Endodermal cell (in vitro differentiated cells): ENCODE measurements around the gene MTERF2. TPM values are rescaled to one million over a fixed set of nuclear protein-coding genes. Genes with fewer than 3 reads are reported as not detected.

Source experiments
- DNase-seq: peaks from one replicate; pipeline ENCODE4 v3.0.0-alpha.2; 2017
- H3K27ac ChIP-seq: 2 replicates; pipeline ENCODE4 v1.5.1; 2013; ENCODE audit warnings: mild to moderate bottlenecking, low read depth, low read length, moderate library complexity
- H3K27me3 ChIP-seq: 2 replicates; pipeline ENCODE4 v1.6.1; 2013; ENCODE audit warnings: mild to moderate bottlenecking, low read length, moderate library complexity; ENCODE audit not compliant: insufficient read depth, control insufficient read depth, poor library complexity, severe bottlenecking
- H3K36me3 ChIP-seq: 2 replicates; pipeline ENCODE4 v1.7.0; 2013; ENCODE audit warnings: mild to moderate bottlenecking, low read length, moderate library complexity; ENCODE audit not compliant: control insufficient read depth, insufficient read depth
- H3K4me1 ChIP-seq: one replicate; pipeline ENCODE4 v1.7.0; 2013; ENCODE audit warnings: low read length; ENCODE audit not compliant: control insufficient read depth, insufficient read depth
- H3K4me3 ChIP-seq: 2 replicates; pipeline ENCODE4 v1.5.1; 2013; ENCODE audit warnings: mild to moderate bottlenecking, low read length, moderate library complexity
- H3K9ac ChIP-seq: 2 replicates; pipeline ENCODE4 v1.6.1; 2013; ENCODE audit warnings: mild to moderate bottlenecking, low read length, moderate library complexity; ENCODE audit not compliant: poor library complexity, severe bottlenecking; ENCODE audit errors: extremely low read depth
- H3K9me3 ChIP-seq: 2 replicates; pipeline ENCODE4 v1.6.1; 2013; ENCODE audit warnings: mild to moderate bottlenecking, low read length, moderate library complexity; ENCODE audit not compliant: control insufficient read depth
- H3K27ac Mint-ChIP-seq: 2 replicates; pipeline ENCODE4 v1.8.0; 2020; ENCODE audit warnings: mixed read lengths
- H3K27me3 Mint-ChIP-seq: 2 replicates; pipeline ENCODE4 v1.8.0; 2021; ENCODE audit warnings: mild to moderate bottlenecking, mixed read lengths; ENCODE audit not compliant: insufficient read depth
- H3K36me3 Mint-ChIP-seq: 2 replicates; pipeline ENCODE4 v1.8.0; 2020; ENCODE audit warnings: low read depth, mixed read lengths
- H3K4me1 Mint-ChIP-seq: 2 replicates; pipeline ENCODE4 v1.8.0; 2020; ENCODE audit warnings: mixed read lengths
- H3K4me3 Mint-ChIP-seq: 2 replicates; pipeline ENCODE4 v1.8.0; 2020; ENCODE audit warnings: mild to moderate bottlenecking, moderate library complexity, mixed read lengths
- H3K9me3 Mint-ChIP-seq: 2 replicates; pipeline ENCODE4 v1.8.0; 2020; ENCODE audit warnings: mild to moderate bottlenecking, mixed read lengths
- CTCF ChIP-seq: fragments of 200-600 bp; sonication (generic); conservative IDR thresholded peaks from 2 replicates; pipeline ENCODE4 v1.5.0; 2021; ENCODE audit warnings: antibody characterized with exemption, mild to moderate bottlenecking
- WGBS, 2 experiments: methylation state at CpG; one replicate each; pipeline versions ENCODE4 v1.1.5 to v1.1.7; 2013; ENCODE audit warnings: missing lambda C conversion rate in 2 of 2, mixed read lengths in 1 of 2; ENCODE audit not compliant: insufficient coverage in 1 of 2, insufficient read length in 1 of 2; 5-methylcytosine and 5-hydroxymethylcytosine counted together
- total RNA-seq, 2 donors: library from RNA; stranded (reverse); fragmentation: NEBNext Ultra II Directional in 1 of 2; extraction: Animal tissue kit (Norgen Biotek cat#: 25700) in 1 of 2; gene quantifications; 2 replicates in 1 of 2; 3 replicates in 1 of 2; pipeline ENCODE4 v1.2.1, GENCODE V29; 2021

The MTERF2 gene
- total RNA-seq, 2 donors from 2014 or later: 12.0 to 12.5 TPM

- Mint-ChIP-seq H3K4me3 (peak overlapping the region; percentile 84), H3K4me1 (peaks cover 25% of the 10 kb centered on the region), H3K27ac (no peak overlapping the region), H3K27me3 (no peaks in the 10 kb centered on the region), H3K36me3 (peaks cover 27% of the 10 kb centered on the region), H3K9me3 (no peaks in the 10 kb centered on the region)
- H3K4me1 ChIP-seq: no peaks in the 10 kb centered on the region
- no peak overlapping the region for H3K27ac ChIP-seq
- peaks cover 14% of the 10 kb centered on the region for H3K36me3 ChIP-seq
- H3K4me3 ChIP-seq: peak overlapping the region; percentile 98
- peak; percentile 31 for TF ChIP-seq CTCF
- no peak for DNase-seq
- no peak overlapping the region for H3K9ac ChIP-seq
- H3K27me3 ChIP-seq: no peaks in the 10 kb centered on the region
- no peaks in the 10 kb centered on the region for H3K9me3 ChIP-seq
- 89 to 94% methylated on average over 3 to 5 of the region's 5 CpGs for WGBS, 2 experiments
Measured at GRCh38 chr12:106985479-106985878, 1.5 kb downstream of the MTERF2 start.

GRCh38 chr12:106984588-106985137, 2.3 kb downstream of the MTERF2 start:
- Histone ChIP-seq H3K27me3 (no peaks in the 10 kb centered on the region), H3K9ac (no peak overlapping the region), H3K4me3 (no peak overlapping the region), H3K36me3 (peaks cover 14% of the 10 kb centered on the region), H3K27ac (no peak overlapping the region), H3K4me1 (no peaks in the 10 kb centered on the region), H3K9me3 (no peaks in the 10 kb centered on the region)
- 92 to 97% methylated on average over 6 of the region's 6 CpGs for WGBS, 2 experiments
- Mint-ChIP-seq H3K27ac (no peak overlapping the region), H3K36me3 (peaks cover 27% of the 10 kb centered on the region), H3K4me1 (peaks cover 25% of the 10 kb centered on the region), H3K27me3 (no peaks in the 10 kb centered on the region), H3K4me3 (no peak overlapping the region), H3K9me3 (no peaks in the 10 kb centered on the region)
- TF ChIP-seq CTCF: no peak
- no peak for DNase-seq

GRCh38 chr12:106982229-106982628, 4.7 kb downstream of the MTERF2 start:
- Mint-ChIP-seq H3K4me1 (peaks cover 13% of the 10 kb centered on the region), H3K36me3 (peaks cover 31% of the 10 kb centered on the region), H3K9me3 (no peaks in the 10 kb centered on the region), H3K27ac (no peak overlapping the region), H3K4me3 (no peak overlapping the region), H3K27me3 (no peaks in the 10 kb centered on the region)
- Histone ChIP-seq H3K27ac (no peak overlapping the region), H3K27me3 (no peaks in the 10 kb centered on the region), H3K9me3 (no peaks in the 10 kb centered on the region), H3K4me3 (no peak overlapping the region), H3K9ac (no peak overlapping the region), H3K36me3 (peaks cover 14% of the 10 kb centered on the region), H3K4me1 (no peaks in the 10 kb centered on the region)
- TF ChIP-seq CTCF: no peak
- DNase-seq: no peak
- WGBS, 2 experiments: 100% methylated on average over 1 of the region's 1 CpG; no CpG with 5 or more reads in 1 of the 2 experiments
